DMS153 treated with DMSO at 0.1 percent for 48 hours (cell line): ENCODE measurements around the gene TRAPPC2B.
"Not testable (repeated sequence)": the region's sequence is repeated elsewhere in the genome, so short reads cannot be mapped to it uniquely, and the experiment has no call there.

Experiments
- DNase-seq: peaks from one replicate; lab custom pipeline; 2025; ENCODE audit not compliant: unreplicated experiment; lab: John Stamatoyannopoulos, UW

TRAPPC2B gene

GRCh38 chr19:57374179-57374578 is 10.8 kb downstream of the TRAPPC2B start:
- DNase-seq, result no peak

GRCh38 chr19:57374647-57375046 is 11.3 kb downstream of the TRAPPC2B start:
- not testable (repeated sequence) for DNase-seq

DNA sequence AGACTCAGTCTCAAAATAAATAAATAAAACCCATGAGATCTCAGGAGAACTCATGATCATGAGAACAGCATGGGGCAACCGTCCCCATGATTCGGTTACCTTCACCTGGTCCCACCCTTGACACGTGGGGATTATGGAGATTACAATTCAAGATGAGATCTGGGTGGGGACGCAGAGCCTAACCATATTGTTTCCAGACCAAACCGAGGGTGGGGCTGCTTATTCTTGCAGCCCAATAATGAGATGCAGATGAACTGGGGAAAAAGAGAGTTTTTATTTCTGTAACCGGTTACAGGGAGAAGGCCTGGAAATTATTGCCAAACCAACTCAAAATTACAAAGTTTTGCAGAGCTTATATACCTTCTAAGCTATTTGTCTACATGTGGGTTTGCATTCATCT is 12.8 kb downstream of the TRAPPC2B start:
- no peak for DNase-seq

DNA sequence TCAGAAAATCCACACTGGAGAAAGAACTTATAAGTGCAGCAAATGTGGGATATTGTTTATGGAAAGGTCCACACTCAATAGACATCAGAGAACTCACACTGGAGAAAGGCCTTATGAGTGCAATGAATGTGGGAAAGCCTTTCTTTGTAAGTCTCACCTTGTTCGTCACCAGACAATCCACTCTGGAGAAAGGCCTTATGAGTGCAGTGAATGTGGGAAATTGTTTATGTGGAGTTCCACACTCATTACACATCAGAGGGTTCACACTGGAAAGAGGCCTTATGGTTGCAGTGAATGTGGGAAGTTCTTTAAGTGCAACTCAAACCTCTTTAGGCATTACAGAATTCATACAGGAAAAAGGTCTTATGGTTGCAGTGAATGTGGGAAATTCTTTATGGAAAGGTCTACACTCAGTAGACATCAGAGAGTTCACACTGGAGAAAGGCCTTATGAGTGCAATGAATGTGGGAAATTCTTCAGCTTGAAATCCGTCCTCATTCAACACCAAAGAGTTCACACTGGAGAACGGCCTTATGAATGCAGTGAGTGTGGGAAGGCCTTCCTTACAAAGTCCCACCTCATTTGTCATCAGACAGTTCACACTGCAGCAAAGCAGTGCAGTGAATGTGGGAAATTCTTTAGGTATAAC is 14.3 kb downstream of the TRAPPC2B start:
- DNase-seq, result no peak

DNA sequence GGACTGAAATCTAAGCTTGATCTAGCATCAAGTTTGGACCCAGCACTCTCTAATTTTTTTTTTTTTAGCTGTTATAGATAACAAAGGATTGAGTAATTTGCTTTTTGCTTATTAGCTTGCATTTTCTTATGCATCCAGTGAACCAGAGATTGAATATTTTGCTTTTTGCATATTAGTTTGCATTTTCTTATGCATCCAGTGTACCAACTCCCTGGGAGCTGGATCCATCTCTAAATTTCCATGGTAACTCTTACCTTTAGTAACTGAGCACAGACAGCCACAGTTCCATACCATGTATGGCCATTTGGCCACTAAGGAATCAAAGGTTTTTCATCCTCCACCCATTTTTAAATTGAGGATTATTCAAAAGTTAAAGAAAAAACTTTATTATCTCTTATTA is 17.6 kb downstream of the TRAPPC2B start:
- DNase-seq, result no peak

- DNase-seq, result no peak
Measured at GRCh38 chr19:57382806-57383488, 19.6 kb downstream of the TRAPPC2B start.

DNA sequence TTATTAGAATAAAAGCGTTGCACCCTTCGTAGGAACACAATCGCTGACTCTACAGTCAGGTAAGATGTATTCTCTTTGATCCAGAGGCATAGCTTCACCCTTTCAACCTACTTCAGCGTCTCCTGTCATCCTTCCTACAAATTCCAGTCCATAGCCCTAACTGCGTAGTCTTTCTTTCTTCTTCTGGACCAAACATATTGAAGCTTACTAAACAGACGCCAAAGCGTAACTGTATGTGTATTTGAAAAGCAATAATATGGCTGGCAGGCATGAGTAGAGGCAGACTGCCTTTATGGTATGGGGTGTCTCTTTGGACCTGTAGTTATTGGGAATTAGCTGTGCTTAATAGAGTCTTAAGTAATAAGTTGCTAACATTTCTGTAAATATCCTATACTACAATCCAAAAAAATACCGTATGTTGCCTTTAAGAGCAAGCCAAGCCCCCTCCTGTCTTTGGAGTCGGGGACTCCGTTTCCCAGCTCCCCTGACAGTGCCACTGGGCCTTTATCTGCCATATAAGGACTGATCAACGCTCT is 25.9 kb downstream of the TRAPPC2B start:
- no peak for DNase-seq

DNA sequence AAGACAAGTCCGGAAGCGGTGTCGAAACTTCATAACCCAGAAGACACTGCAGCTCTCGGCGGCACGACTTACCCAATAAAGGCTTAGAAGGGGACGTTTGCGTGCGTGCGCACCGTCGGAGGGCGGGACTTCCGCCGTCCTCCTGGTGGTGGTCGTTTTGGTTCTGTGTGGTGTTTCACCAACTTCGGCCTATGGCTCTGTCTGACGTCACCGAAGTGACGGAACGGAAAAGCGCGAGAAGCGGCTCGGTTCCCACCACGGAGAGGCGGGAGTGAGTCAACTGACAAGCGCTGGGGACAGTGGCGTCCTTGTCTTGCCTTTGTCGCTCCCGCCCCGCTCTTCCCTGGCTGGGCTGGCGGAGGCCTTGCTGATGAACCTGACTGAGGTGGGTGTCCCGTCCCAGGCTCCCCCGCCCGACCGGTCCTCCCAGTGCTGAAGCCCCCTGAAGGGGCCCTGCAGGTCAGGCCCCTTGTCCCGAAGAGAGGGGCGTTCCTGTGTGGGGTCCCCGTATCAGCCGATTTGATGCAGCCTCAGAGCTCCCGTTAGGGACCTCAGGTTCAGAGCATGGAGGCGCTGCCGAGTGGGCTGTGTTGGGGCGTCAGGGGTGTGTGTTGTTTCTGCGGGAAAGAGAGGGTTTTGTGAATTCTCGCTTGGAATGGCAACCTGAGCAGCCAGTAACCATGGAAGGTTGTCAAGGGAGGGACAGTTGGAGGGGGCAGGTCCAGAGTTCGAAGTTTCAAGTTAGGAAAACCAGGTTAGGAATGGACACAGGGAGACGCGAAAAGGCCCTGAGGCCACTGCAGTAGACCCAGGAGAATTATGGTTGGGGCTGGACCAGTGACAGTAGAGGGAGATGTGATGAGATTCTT is 26.6 kb downstream of the TRAPPC2B start, which contains the start of gene ZNF548:
ZNF548 (plus strand) TSS at position 125 of the 869 bp plus-strand sequence; CDS start at position 371, 246 bp downstream.
- peak; percentile 93 for DNase-seq

GRCh38 chr19:57395710-57396109 is 32.4 kb downstream of the TRAPPC2B start:
- no peak for DNase-seq

DNA sequence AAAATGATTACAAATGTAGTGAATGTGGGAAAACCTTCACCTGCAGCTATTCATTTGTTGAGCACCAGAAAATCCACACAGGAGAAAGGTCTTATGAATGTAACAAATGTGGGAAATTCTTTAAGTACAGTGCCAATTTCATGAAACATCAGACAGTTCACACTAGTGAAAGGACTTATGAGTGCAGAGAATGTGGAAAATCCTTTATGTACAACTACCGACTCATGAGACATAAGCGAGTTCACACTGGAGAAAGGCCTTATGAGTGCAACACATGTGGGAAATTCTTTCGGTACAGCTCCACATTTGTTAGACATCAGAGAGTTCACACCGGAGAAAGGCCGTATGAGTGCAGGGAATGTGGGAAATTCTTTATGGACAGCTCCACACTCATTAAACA is 35.5 kb downstream of the TRAPPC2B start:
- no peak for DNase-seq

GRCh38 chr19:57403737-57404563 is 40.6 kb downstream of the TRAPPC2B start:
- DNase-seq, result no peak

- DNase-seq, result no peak
Measured at GRCh38 chr19:57406516-57407123, 43.3 kb downstream of the TRAPPC2B start.

GRCh38 chr19:57410877-57411671 is 47.7 kb downstream of the TRAPPC2B start, which contains the start of gene ZNF17:
TSS of gene ZNF17 (plus strand) at chr19:57411161. CDS start at chr19:57413616, 2,455 bp downstream.
- DNase-seq, result peak; percentile 80
